ENCODE results near the gene IL5.

DNA sequence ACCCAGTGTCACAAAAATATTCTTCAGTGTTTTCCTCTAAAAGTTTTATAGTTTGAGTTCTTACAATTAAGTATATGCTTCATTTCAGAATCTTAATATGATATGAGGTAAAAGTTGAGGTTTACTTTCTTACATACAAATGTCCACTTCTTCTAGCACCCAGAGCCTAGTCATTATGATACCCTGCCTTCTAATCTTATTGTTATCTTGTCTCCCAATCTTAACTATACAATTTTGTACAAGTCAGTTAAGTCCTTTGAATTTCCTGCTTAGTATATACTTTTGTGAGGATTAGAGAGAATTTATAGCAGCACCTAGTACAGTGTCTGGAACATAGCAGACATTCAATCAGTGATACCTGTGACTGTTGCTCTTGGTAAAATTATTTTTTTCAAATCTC is 42.7 kb upstream of the IL5 start:
- TF ChIP-seq, protein P1, sequence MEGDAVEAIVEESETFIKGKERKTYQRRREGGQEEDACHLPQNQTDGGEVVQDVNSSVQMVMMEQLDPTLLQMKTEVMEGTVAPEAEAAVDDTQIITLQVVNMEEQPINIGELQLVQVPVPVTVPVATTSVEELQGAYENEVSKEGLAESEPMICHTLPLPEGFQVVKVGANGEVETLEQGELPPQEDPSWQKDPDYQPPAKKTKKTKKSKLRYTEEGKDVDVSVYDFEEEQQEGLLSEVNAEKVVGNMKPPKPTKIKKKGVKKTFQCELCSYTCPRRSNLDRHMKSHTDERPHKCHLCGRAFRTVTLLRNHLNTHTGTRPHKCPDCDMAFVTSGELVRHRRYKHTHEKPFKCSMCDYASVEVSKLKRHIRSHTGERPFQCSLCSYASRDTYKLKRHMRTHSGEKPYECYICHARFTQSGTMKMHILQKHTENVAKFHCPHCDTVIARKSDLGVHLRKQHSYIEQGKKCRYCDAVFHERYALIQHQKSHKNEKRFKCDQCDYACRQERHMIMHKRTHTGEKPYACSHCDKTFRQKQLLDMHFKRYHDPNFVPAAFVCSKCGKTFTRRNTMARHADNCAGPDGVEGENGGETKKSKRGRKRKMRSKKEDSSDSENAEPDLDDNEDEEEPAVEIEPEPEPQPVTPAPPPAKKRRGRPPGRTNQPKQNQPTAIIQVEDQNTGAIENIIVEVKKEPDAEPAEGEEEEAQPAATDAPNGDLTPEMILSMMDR (IDR thresholded peaks at IDR 0.05): no peak
- TF ChIP-seq POLR2A (IDR thresholded peaks at IDR 0.05): no peak
